Naive thymus-derived CD8-positive, alpha-beta T cell (primary cell): ENCODE results near the gene APEX1. TPM values are rescaled to one million over a fixed set of nuclear protein-coding genes. Genes with fewer than 3 reads are reported as not detected.

ENCODE experiments used
- ATAC-seq, 2 donors: fragments of 150-1000 bp; cut with Tn5 transposase in 1 of 2; sonication (Bioruptor Pico), chemical (Tn5 transposase) in 1 of 2; 1 replicate in 1 of 2; 2 replicates in 1 of 2; pipeline ENCODE4 v1.10.0; 2021; ENCODE audit warnings: mild to moderate bottlenecking in 2 of 2, moderate library complexity in 2 of 2
- POLR2A ChIA-PET: fragments of 350-600 bp; sonication (Branson Sonifier 250); formaldehyde crosslinking; loops from one replicate; lab custom pipeline; 2021; ENCODE audit warnings: antibody characterized with exemption; lab: Charles Lee
- DNase-seq, 10 donors: peaks; one replicate each; pipeline versions ENCODE4 v3.0.0 to v3.0.0-alpha.2; 2020 to 2022
- H3K27ac Mint-ChIP-seq, 10 donors: one replicate each; pipeline ENCODE4 v1.8.0; 2020 to 2022; ENCODE audit warnings: mild to moderate bottlenecking in 10 of 10, mixed read lengths in 10 of 10, moderate library complexity in 4 of 10, inconsistent platforms in 1 of 10
- H3K27me3 Mint-ChIP-seq, 5 donors: one replicate each; pipeline ENCODE4 v1.8.0; 2021 to 2022; ENCODE audit warnings: mixed read lengths in 5 of 5
- H3K36me3 Mint-ChIP-seq, 3 donors: one replicate each; pipeline ENCODE4 v1.8.0; 2020 to 2022; ENCODE audit warnings: mixed read lengths in 3 of 3, mild to moderate bottlenecking in 2 of 3, inconsistent platforms in 1 of 3
- H3K4me1 Mint-ChIP-seq, 4 donors: one replicate each; pipeline ENCODE4 v1.8.0; 2021 to 2022; ENCODE audit warnings: mixed read lengths in 4 of 4
- H3K4me3 Mint-ChIP-seq, 10 donors: one replicate each; pipeline ENCODE4 v1.8.0; 2020 to 2022; ENCODE audit warnings: mild to moderate bottlenecking in 10 of 10, mixed read lengths in 10 of 10, moderate library complexity in 6 of 10, inconsistent platforms in 1 of 10
- H3K9me3 Mint-ChIP-seq, 9 donors: one replicate each; pipeline ENCODE4 v1.8.0; 2020 to 2022; ENCODE audit warnings: mixed read lengths in 9 of 9, mild to moderate bottlenecking in 3 of 9, inconsistent platforms in 1 of 9, moderate library complexity in 1 of 9
- polyA plus RNA-seq, 3 donors: library from polyadenylated mRNA; unstranded; fragments of 300-500 nt; fragmentation: Illumina TruSeq; gene quantifications; one replicate each; pipeline ENCODE4 v1.2.3, GENCODE V29; 2021
- total RNA-seq, 8 experiments: library from RNA in 2 of 8; stranded (reverse) in 2 of 8; gene quantifications; one replicate each; pipeline ENCODE4 v1.2.3 and lab custom pipeline; 2021 to 2026

The APEX1 gene
- total and polyA plus RNA-seq, 5 experiments from 2014 or later = 125 to 176 (median 144) TPM

DNA sequence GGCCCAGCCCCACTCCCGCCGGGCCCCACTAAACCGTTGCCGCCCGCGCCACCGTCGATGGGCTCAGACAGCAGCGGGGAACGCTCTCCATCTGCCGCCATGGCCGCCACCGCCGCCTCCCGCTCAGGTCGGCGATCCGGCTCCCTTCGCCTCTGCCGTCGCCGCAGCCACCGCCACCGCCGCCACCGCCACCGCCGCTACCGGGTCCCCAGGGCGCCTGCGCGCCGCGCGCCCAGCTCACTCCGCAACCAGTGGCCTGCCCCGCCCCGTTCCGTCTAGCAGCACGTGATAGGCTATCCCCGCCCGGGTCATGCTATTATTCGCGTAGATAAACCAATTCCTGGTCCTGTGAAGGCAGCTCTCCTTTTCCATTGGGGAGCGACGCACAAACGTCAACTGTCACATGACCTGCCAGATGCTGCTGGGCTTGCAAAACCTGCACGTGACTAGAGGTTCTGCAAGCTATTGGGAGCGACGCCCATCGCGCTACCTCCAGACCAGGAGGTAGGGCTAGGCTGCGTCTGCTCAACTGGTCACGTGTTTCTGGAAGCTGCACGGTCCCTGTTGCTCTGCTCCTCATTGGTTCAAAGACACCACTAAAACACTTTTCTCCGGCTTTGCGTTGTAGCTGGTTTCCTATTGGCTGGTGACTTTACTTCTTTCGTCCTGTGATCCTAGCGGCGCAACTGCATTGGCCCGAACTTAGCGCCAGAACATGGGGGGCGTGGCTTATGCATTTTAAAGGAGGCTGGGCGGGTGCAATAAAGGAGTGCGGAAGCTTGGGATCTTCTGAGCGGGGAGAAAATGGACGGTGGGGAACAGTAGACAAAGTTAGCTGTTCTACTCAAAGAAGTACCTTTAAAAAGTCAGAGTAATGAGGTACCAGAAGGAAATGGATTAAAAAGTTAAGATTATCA lies 6.5 kb downstream of the APEX1 start, which contains the start of gene PIP4P1:
Gene PIP4P1 (minus strand): TSS at position 210 of the 917 bp plus-strand sequence. CDS start 109 bp downstream, at position 101.
- Mint-ChIP-seq H3K4me3 (peak within 1 kb of the TSS; percentile 84 to 96 (median 92)), H3K27me3 (no peaks in the 10 kb centered on the region), H3K4me1 (peaks cover 24 to 43% (median 28%) of the 10 kb centered on the region in 4 donors), H3K9me3 (no peaks in the 10 kb centered on the region), H3K27ac (peak within 1 kb of the TSS; percentile 86 to 99 (median 94)), H3K36me3 (peaks cover 0 to 23% (median 9%) of the 10 kb centered on the region in 3 donors)
- DNase-seq (peak; percentile 96 to 100 (median 98)), ATAC-seq (peak; percentile 89)
- POLR2A ChIA-PET = interaction anchor here (0.6 to 4.6 kb wide), 19 partner anchors 8 to 1015 kb away, joined by 3 to 63 read pairs (median 7); partner anchors contain the start of genes PARP2, PNP, RAB2B and RNASE4

DNA sequence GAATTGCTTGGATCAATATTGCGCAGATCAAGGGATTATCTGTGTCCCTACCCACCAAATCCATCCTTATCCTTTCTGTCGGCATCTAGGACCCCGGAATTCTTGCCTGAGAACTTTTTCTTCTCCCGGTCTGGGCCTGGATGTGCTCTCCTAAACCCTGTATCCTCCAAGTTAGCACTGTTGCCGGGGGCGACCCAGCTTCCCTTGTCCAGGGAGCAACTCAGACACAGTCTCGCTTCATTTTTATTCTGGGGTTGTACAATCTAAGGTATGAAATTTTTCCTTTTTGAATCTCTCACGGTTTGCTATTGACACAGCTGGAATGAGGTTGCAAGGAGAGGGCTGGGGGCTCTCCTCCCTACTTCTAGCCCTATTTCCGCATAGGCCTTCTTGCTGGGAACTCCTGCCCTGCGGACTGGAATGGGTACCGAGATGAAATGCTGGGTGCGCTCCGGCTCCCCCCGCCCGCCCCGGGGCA lies 13.8 kb downstream of the APEX1 start:
- no peak for DNase-seq
- peak overlapping the region; percentile 96 to 100 (median 100) for H3K4me3 Mint-ChIP-seq
- ATAC-seq = no peak

DNA sequence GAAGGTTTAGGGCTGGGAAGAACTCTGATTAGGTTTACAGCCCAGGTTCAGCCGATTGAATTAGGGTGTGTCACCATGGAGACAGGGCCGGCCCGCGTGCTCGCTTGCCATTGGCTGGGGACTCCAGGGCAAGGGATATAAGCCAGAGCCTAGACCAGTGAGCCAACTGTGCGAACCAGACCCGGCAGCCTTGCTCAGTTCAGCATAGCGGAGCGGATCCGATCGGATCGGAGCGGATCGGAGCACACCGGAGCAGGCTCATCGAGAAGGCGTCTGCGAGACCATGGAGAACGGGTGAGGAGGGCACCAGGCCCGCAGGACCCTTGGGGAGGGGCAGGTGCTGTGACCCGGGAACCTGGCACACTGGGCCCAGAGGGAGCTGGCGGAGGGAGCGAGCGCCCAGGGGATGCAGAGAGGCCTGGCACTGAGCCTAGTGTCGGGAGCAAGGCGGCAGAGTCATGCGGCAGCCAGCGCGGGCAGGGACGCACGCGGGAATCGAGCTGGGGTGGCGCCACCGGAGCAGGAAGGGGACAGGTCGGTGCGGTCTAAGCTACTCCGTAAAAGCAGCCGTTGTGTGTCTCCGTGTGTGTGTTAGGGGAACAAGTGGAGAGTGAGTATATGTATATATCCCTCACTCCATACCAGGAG lies 14.3 kb downstream of the APEX1 start, which contains the start of gene PNP:
Gene PNP (plus strand): TSS at position 165 of the 648 bp plus-strand sequence. CDS start 119 bp downstream, at position 284.
- Mint-ChIP-seq H3K36me3 (peaks cover 9 to 26% (median 13%) of the 10 kb centered on the region in 3 donors), H3K4me1 (peaks cover 32 to 52% (median 48%) of the 10 kb centered on the region in 4 donors), H3K4me3 (peak within 1 kb of the TSS; percentile 96 to 100 (median 100)), H3K9me3 (no peaks in the 10 kb centered on the region), H3K27ac (peak within 1 kb of the TSS; percentile 89 to 100 (median 98)), H3K27me3 (no peaks in the 10 kb centered on the region)
- DNase-seq = peak; percentile 72 to 94 (median 85)
- ATAC-seq = peak; percentile 91 to 93
- POLR2A ChIA-PET = interaction anchor here (0.6 to 4.7 kb wide), 22 partner anchors 7 to 219 kb away, joined by 3 to 63 read pairs (median 4); partner anchors contain the start of genes ANG, APEX1, OSGEP and PARP2

More for the DNA sequence above, 13.8 kb downstream of the APEX1 start:
- Mint-ChIP-seq H3K27ac (peak overlapping the region; percentile 89 to 100 (median 98)), H3K9me3 (no peaks in the 10 kb centered on the region), H3K4me1 (peaks cover 26 to 52% (median 42%) of the 10 kb centered on the region in 4 donors), H3K27me3 (no peaks in the 10 kb centered on the region), H3K36me3 (peaks cover 5 to 20% (median 8%) of the 10 kb centered on the region in 3 donors)
- POLR2A ChIA-PET = interaction anchor here (0.5 to 2.8 kb wide), 7 partner anchors 9 to 126 kb away, joined by 3 to 30 read pairs (median 11); partner anchors contain the start of genes APEX1, OSGEP and PARP2

DNA sequence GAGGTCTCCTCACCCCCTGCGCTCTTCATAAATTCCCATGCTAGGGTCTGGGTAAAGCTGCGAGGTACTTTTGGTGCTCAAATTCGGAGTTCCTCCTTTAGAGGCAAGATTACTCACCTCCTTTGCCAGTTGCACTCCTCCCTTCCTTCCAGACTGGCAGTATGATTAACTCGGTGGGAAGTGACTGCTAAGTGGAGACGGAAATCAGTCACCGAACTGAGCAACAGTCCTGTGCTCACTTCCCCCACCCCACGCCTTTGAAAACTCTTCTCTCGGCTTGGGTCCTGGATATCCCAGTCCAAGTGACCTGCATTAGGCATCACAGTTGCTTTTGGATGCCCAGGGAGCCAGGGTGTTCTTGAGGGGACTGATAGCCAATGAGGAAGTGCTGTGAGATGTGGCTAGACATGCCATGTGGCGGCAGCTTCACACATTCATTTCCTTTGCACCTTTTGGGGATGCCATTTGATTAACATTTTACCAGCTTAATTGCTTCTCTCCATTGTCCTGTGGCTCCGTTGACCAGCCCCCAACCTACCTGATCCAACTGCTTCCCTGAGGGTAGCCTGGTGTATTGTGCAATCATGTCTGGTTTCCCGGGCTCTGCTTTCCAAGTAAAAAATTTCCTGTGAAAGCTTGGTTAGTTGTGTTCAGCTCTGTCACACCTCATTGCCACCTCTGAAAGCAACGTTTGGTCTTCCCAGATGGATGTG lies 15.0 kb downstream of the APEX1 start:
- Mint-ChIP-seq H3K27me3 (no peaks in the 10 kb centered on the region), H3K9me3 (no peaks in the 10 kb centered on the region), H3K4me3 (peak overlapping the region; percentile 96 to 100 (median 100)), H3K4me1 (peaks cover 37 to 57% (median 54%) of the 10 kb centered on the region in 4 donors), H3K36me3 (peaks cover 11 to 32% (median 20%) of the 10 kb centered on the region in 3 donors), H3K27ac (peak overlapping the region; percentile 89 to 100 (median 98))
- ATAC-seq = peak; percentile 23 to 31
- peak in 7 of 10 donors; percentile 17 to 48 (median 33) for DNase-seq
- POLR2A ChIA-PET = interaction anchor here (0.6 to 4.7 kb wide), 21 partner anchors 8 to 219 kb away, joined by 3 to 63 read pairs (median 5); partner anchors contain the start of genes ANG, APEX1, OSGEP and PARP2

DNA sequence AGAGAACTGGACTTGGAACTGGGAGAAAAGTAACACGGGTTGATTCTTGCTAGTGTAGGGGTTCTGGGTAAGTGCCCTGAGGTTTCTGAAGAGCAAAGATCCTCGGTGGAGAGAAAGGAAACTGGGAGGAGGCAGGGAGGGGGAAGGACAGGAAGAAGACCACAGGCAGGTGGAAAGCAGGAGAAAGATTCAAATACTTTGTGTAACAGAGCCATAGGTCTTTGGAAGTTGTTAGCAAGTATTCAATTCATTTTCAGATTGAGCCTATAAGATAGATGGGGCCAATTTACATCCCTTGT lies 15.5 kb downstream of the APEX1 start:
- H3K9me3 Mint-ChIP-seq = no peaks in the 10 kb centered on the region
- H3K4me3 Mint-ChIP-seq = peak overlapping the region; percentile 96 to 100 (median 100)
- POLR2A ChIA-PET = interaction anchor here (1.0 to 4.7 kb wide), 9 partner anchors 8 to 211 kb away, joined by 3 to 63 read pairs (median 7); partner anchors contain the start of genes APEX1, OSGEP and PIP4P1
- peak overlapping the region; percentile 89 to 100 (median 98) for H3K27ac Mint-ChIP-seq
- DNase-seq (no peak), ATAC-seq (no peak)
- no peaks in the 10 kb centered on the region for H3K27me3 Mint-ChIP-seq
- H3K36me3 Mint-ChIP-seq = peaks cover 12 to 38% (median 25%) of the 10 kb centered on the region in 3 donors
- peaks cover 38 to 62% (median 59%) of the 10 kb centered on the region in 4 donors for H3K4me1 Mint-ChIP-seq

DNA sequence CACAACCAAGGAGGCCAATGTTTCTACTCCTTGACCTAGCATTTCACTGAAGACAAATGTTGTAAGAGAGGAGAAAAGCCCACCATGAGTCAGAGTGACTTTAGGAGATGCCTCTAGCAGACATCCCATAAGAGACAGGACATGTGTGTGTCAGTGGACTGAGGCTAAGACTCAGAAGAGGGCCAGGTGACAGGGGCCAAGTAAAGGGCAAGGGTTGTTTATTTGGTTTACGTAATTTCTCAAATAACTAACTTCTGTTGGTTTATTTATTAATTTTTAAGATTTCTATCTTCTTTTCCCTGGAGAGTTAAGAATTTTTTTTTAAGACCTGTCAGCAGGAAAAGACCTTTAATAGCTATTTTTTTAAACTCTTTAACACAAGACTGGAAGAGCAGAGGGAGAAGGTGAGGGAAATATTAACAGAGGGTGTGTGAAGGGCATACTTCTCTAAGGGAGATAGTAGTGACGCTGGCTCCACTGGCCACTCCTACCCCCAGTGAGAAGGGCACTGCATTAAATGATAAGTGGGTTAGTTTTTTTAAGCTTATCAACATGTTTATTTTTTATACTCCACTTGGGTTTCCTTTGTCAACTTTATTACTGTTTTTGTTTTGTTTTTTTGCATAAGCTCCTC lies 17.6 kb downstream of the APEX1 start:
- ATAC-seq = no peak
- Mint-ChIP-seq H3K27me3 (no peaks in the 10 kb centered on the region), H3K9me3 (no peaks in the 10 kb centered on the region), H3K4me3 (peak overlapping the region; percentile 57 to 99 (median 78)), H3K27ac (peak overlapping the region in 9 of 10 donors; percentile 47 to 89 (median 83)), H3K4me1 (peaks cover 48 to 82% (median 79%) of the 10 kb centered on the region in 4 donors), H3K36me3 (peaks cover 12 to 56% (median 39%) of the 10 kb centered on the region in 3 donors)
- no peak for DNase-seq
- POLR2A ChIA-PET = interaction anchor here (1.5 to 4.7 kb wide), 2 partner anchors 11 to 18 kb away, joined by 6 to 63 read pairs; partner anchors contain the start of genes APEX1, OSGEP and PIP4P1

DNA sequence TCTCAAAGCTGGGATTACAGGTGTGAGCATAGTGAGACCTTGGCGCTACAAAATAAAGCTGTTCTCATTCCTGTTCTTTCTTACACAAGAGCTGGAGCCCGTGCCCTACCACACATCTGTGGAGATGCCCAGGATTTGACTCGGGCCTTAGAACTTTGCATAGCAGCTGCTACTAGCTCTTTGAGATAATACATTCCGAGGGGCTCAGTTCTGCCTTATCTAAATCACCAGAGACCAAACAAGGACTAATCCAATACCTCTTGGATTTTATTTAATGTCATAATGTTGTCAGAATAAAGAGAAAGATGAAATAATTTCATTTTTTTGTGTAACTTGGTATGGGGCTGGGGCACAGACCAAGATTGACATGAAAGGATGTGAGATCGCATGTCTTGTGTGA lies 21.8 kb downstream of the APEX1 start:
- peak overlapping the region; percentile 88 to 98 (median 92) for H3K27ac Mint-ChIP-seq
- peaks cover 45 to 87% (median 86%) of the 10 kb centered on the region in 4 donors for H3K4me1 Mint-ChIP-seq
- POLR2A ChIA-PET = interaction anchor here (0.7 to 4.2 kb wide), 8 partner anchors 10 to 137 kb away, joined by 3 to 34 read pairs (median 4); partner anchors contain the start of genes APEX1, OSGEP, PARP2 and PIP4P1
- peak overlapping the region; percentile 47 to 87 (median 72) for H3K4me3 Mint-ChIP-seq
- H3K36me3 Mint-ChIP-seq = peaks cover 8 to 60% (median 43%) of the 10 kb centered on the region in 3 donors
- H3K9me3 Mint-ChIP-seq = peaks cover 0 to 9% (median 0%) of the 10 kb centered on the region in 9 donors
- H3K27me3 Mint-ChIP-seq = no peaks in the 10 kb centered on the region
- ATAC-seq = no peak
- DNase-seq = no peak

DNA sequence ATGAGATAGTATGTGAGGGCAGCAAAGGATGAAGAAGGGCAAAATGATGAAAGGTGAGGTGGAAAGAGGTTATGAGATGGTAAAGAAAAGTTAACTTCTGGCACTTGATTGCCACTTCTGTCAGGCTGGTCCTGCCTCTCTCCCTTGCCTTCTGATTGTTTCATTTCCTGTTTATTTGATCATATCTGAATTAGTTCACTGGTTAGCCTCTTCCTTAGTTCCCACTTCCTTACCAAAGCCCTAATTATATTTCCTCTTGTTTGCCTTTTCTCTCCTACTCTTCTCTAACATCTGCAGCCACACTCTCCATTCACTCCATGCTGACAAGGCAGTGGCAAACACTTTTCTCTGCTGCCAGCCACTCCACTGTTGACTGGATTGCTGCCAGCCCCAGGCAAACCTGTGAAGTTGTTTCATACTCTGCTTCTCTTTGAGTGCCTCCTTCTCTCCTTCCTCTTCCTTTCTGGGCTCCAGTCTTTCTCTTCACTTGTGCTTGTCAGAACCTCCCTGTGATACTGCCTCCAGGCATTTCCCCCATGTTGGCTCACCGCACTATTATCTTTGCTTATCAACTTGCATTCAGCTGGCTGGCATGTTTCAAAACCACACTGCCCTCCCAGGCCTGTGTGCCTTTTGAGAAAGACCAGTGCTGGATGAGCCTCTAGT lies 22.3 kb downstream of the APEX1 start:
- peak in 6 of 10 donors; percentile 20 to 63 (median 45) for DNase-seq
- POLR2A ChIA-PET = interaction anchor here (0.7 to 4.2 kb wide), 8 partner anchors 9 to 207 kb away, joined by 3 to 34 read pairs (median 10); partner anchors contain the start of genes APEX1, OSGEP, PIP4P1 and RNASE4
- Mint-ChIP-seq H3K27ac (peak overlapping the region; percentile 88 to 98 (median 92)), H3K9me3 (peaks cover 0 to 9% (median 0%) of the 10 kb centered on the region in 9 donors), H3K27me3 (no peaks in the 10 kb centered on the region), H3K4me1 (peaks cover 43 to 87% (median 85%) of the 10 kb centered on the region in 4 donors), H3K36me3 (peaks cover 8 to 54% (median 42%) of the 10 kb centered on the region in 3 donors), H3K4me3 (peak overlapping the region; percentile 47 to 87 (median 72))
- ATAC-seq = peak; percentile 76 to 83

DNA sequence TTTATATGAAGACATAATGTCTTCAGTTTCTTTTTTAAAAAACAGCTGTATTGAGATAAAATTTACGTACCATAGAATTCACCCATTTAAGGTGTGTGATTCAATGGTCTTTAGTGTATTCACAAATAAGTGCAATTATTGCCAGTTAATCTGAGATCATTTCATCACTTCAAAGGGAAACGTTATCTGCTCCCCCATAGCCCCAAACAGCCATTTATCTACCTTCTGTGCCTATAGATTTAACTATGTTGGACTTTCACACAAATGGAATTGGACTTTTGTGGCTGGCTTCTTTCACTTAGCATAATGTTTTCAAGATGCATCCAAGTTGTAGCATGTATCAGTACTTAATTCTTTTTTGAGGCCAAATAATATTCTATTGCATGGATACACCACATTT lies 23.9 kb downstream of the APEX1 start:
- H3K36me3 Mint-ChIP-seq = peaks cover 7 to 39% (median 35%) of the 10 kb centered on the region in 3 donors
- no peak for DNase-seq
- no peak for ATAC-seq
- peak overlapping the region; percentile 39 to 92 (median 86) for H3K27ac Mint-ChIP-seq
- POLR2A ChIA-PET = interaction anchor here (1.3 to 4.4 kb wide), 6 partner anchors 8 to 205 kb away, joined by 5 to 31 read pairs (median 12); partner anchors contain the start of genes APEX1, OSGEP, PIP4P1 and PNP
- no peak overlapping the region for H3K4me3 Mint-ChIP-seq
- no peaks in the 10 kb centered on the region for H3K27me3 Mint-ChIP-seq
- H3K9me3 Mint-ChIP-seq = peaks cover 0 to 9% (median 0%) of the 10 kb centered on the region in 9 donors
- peaks cover 44 to 89% (median 88%) of the 10 kb centered on the region in 4 donors for H3K4me1 Mint-ChIP-seq

DNA sequence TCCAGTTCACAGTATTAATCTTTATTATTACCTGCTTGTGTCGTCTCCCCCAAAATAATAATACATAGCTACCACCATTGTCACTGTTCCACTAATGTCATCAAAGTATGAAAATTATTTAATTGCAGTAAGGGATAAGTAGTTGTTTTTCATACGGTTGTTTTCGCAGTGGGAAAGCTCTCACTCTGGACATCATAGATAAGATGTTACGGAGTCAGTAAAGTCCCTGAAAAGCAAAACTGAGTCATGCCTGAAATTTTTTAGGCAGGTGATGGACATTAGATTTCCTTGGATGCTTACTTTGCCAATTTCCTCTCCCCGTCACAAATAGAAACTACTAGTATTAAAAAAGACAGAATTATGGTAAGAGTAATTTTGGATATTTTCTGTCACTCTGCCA lies 27.4 kb downstream of the APEX1 start:
- DNase-seq (no peak), ATAC-seq (no peak)
- Mint-ChIP-seq H3K4me1 (peaks cover 40 to 82% (median 76%) of the 10 kb centered on the region in 4 donors), H3K9me3 (peaks cover 0 to 9% (median 0%) of the 10 kb centered on the region in 9 donors), H3K36me3 (peaks cover 0 to 6% (median 4%) of the 10 kb centered on the region in 3 donors), H3K27me3 (no peaks in the 10 kb centered on the region), H3K4me3 (peak overlapping the region in 1 of 10 donors; percentile 3), H3K27ac (peak overlapping the region in 9 of 10 donors; percentile 43 to 92 (median 85))
- POLR2A ChIA-PET = interaction anchor here (4.4 kb wide), 1 partner anchor 13 kb away, joined by 29 read pairs; the partner anchor contains the start of gene PNP
